NCI-H510A treated with DMSO at 0.1 percent for 48 hours (cell line): Measurements from ENCODE around the gene MTERF4.

Source experiments
- DNase-seq: peaks from one replicate; lab custom pipeline; 2025; lab: John Stamatoyannopoulos, UW

MTERF4 gene

GRCh38 chr2:241102239-241102803 is at the start of gene MTERF4:
Gene MTERF4 (minus strand): TSS chr2:241102287. CDS start chr2:241102273, 14 bp downstream.
- DNase-seq: peak; percentile 82

DNA sequence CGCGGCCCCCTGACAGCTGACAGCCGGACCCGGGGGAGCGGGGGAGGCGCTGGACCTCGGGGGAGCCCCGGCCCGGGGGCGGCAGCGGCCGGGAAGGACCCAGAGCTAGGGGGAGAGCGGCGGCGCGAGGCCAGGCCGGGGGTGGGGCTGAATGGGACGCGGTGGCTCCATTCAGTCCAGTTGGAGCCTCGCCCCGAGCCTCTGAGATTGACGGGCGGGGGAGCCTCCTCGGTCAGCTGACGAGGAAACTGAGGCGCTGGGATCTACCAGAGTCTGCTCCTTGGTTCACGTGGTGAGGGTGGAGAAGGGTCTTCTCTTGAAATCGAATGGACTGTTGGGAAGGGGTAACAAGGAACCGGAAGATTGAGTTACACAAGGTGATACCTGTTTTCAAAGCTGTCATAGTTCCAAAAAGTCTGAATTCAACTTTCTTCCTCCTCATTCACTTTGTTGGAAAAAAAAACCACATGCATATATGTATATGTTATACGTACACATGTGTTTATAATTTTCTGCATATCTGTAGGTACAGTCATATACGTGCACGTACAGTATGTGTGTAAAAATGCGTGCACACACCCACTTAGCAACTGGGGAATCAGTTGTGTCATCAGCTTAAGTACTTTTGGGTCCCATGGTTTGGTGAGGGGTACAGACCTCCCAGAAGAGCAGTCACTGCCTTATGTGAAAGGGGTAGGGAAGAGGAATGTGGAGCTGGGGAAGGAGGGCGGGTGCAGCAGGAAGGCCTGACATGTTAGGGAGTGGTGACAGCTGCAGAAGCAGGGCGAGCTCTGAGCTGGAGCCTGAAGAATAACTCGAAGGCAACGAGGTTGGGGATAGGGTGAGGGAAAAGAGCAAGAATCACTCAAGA is 48.8 kb upstream of the MTERF4 start:
- DNase-seq: no peak

DNA sequence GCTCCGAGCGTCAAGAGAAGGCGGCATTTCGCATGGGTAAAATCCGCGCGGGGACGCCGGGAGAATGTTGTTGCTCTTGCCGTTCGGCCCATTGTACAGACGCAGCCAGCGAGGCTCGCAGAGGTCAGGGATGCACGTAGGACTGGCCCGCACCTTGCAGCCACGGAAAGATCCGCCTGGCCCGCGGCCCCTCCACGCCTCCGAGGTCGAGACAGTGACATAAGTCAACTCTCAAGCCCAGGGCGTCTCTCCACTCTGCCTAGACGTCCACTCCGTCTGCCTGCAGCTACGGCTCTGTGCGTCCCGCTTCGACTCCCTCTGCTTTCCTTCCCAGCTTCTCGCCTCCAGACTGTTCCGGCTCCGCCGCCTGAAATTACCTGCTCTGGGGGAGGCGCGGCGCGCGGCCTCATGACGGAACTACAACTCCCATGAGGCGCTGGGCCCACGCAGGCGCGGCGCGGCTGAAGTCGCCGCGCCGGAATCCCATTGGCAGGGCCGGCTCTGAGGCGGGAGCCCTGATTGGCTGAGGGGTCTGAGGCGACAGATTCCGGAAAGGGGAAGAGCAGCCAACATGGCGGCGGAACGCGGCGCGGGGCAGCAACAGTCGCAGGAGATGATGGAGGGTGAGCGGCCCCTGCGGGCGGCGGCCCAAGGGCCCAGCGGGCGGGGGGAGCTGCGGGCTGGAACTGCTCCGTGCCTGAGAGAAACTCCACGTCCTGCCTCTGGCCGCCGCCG is 48.0 kb upstream of the MTERF4 start, which contains the start of gene PPP1R7:
TSS of gene PPP1R7 (plus strand) at position 543 of the 735 bp plus-strand sequence. CDS start at position 572, 29 bp downstream.
- DNase-seq: peak; percentile 95

DNA sequence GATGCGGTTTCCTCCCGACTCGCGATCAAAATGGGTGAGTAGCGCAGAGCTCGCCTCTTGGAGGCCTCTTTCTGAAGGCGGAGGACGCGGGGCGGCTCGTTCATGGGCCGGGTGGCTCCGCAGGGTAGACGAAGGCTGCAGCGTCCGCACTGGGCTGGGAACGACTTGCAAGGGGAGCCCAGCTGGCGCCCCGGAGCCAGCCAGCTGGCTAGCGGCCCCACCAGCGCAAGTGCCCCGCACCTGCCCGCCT is 47.5 kb upstream of the MTERF4 start:
- DNase-seq: no peak

DNA sequence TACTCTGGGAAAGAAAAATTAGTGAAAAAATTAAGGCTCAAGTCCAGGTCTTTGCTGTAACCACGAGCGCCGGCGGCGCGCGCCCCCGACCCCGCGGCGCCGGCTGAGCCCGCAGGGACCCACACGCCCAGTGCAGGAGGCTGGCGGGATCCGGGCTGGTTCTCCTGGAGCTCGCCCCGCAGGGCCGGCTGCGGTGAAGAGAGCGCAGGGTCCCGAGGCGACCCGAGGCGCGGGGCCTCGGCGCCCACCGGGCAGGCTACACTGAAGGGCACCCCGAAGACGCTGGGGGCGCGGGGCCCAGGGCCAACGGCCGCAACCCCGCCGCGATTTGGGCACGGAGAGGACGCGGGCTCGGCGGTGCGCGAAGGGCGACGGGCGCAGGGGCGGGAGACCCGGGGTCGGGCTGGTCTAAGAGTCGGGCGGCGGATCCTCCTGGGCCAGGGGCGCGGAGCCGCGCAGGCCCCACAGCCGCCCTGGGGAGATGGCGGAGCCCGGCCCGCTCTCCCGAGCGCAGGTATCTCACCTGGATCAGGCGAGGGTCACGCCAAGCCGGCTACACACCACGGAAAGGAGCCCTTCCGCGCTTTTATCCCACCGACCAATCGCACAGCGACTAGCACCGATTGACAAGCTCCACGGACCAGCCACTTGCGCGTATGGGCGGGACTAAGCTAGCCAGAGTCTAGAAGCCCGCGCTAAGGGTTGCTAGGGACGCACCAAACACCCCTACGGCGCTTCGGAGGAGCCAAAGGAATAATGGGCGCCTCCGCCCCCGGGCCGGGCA is 47.0 kb upstream of the MTERF4 start, which contains the start of gene PASK:
TSS of gene PASK (minus strand) at position 582 of the 784 bp plus-strand sequence. CDS start 6,440 bp downstream, outside the sequence.
- peak; percentile 95 for DNase-seq

GRCh38 chr2:241148239-241148638 is 46.2 kb upstream of the MTERF4 start:
- no peak for DNase-seq

- no peak for DNase-seq
These were observed 45.2 kb upstream of the MTERF4 start for GRCh38 chr2:241147336-241147735.

DNA sequence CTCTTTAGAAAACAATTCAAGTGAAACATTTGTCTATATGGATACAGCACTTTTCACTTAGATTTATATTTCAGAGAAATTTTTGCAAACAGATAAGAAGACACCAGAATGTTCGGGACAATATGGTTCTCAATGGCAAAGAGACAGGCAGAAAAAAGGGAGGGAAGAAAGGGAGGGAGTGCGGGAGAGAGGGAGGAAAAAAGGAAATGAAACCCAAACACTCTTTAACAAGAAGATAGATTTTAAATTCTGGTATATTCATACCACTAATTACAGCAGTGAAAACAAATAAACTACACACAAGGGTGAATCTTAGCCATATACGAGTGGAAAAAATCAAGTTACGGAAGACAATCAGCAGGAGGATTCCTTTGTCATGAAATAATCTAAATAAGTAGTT is 44.2 kb upstream of the MTERF4 start:
- no peak for DNase-seq

DNA sequence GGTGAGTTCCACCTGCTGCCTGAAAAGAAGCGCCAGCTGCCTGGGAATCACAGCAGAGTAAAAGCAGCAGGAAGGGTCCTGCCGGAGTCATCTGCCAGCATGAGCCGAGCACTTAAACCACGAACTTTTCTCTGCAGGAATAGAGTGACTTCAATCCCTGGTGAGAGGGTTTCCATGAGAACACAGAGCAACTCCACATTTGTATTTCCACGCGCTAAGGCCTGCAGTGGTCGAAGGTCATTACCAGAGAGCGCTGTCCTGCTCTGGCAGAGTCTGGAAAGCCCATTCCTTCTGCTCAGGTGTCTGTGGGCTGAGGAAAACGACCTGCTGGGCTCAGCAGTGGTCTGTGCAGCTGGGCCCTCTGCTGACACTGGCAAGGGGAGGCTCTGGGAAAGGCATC is 40.5 kb upstream of the MTERF4 start:
- DNase-seq: no peak

- no peak for DNase-seq
These were observed 40.0 kb upstream of the MTERF4 start for GRCh38 chr2:241142063-241142462.

- no peak for DNase-seq
These were observed 39.2 kb upstream of the MTERF4 start for GRCh38 chr2:241141214-241141770.

- no peak for DNase-seq
These were observed 38.4 kb upstream of the MTERF4 start for GRCh38 chr2:241140445-241140840.

GRCh38 chr2:241139531-241140444 is 37.7 kb upstream of the MTERF4 start:
- no peak for DNase-seq

DNA sequence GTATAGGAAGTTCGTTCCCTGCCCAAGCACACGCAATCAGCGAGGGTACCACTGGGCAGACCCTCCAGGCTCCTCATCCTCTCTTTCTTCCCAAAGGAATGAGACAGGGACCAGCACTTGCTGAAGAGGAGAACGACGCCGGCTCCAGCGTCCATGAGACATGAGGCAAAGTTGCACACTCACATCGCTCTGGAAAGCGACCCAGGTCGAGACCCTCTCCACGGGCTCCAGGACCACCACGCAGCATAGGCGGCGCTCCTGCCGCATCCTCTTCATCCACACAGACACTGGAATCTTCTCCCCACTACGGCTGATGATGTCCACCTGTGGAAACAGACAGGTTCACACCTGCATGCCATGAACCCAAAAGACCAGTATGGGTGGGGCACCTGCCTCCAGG is 36.4 kb upstream of the MTERF4 start:
- DNase-seq: no peak

- no peak for DNase-seq
These were observed 35.4 kb upstream of the MTERF4 start for GRCh38 chr2:241137276-241138190.

GRCh38 chr2:241136661-241137260 is 34.7 kb upstream of the MTERF4 start:
- DNase-seq: no peak

DNA sequence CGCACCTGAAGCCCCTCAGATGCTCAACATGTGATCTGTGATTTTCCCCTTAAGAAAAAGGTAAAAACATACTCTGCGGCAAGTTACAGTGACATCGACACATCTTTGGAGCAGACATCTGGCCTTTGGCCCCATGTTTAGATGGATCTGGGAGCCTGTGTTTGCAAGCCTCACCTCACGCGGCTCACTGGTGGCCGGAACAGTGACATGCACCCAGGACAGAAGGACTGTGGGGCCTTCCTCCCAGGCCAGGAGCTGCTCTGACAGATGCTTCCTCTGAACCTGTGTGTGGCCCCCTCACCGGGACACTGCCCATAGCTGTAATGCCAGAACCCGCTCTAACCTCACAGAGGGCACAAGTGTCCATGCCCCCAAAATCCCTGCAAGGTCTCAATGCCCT is 34.1 kb upstream of the MTERF4 start:
- DNase-seq: no peak

DNA sequence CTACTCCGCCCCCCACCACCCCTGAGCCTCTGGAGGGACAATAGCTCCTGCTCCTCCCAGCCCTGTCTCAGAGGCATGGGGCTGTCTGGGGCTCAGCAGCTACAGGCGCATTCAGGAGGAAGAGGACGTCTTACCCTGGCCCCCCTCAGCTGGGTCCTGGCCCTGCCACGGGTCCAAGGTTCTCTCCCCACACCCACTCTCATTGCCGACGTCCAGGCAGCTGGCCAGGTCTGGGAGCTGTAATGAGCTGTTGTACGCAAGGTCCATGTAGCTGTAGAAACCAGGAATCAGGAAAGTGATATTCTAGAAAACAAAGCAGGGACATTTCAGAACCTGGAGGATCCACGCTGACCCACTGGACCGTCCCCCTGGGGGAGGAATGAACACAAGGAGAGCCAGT is 33.6 kb upstream of the MTERF4 start:
- DNase-seq: no peak

GRCh38 chr2:241134711-241135110 is 32.6 kb upstream of the MTERF4 start:
- DNase-seq: no peak
